Activated CD8-positive, alpha-beta memory T cell treated with anti-CD3 and anti-CD28 coated beads, Interleukin-2, amount 50 U/mL, for 1 hour (primary cell): ENCODE data around the gene EMILIN3.

Experiments used
- DNase-seq: peaks from one replicate; pipeline ENCODE4 v3.0.0-alpha.2; 2020; ENCODE audit errors: extremely low read depth

EMILIN3 gene, protein sequence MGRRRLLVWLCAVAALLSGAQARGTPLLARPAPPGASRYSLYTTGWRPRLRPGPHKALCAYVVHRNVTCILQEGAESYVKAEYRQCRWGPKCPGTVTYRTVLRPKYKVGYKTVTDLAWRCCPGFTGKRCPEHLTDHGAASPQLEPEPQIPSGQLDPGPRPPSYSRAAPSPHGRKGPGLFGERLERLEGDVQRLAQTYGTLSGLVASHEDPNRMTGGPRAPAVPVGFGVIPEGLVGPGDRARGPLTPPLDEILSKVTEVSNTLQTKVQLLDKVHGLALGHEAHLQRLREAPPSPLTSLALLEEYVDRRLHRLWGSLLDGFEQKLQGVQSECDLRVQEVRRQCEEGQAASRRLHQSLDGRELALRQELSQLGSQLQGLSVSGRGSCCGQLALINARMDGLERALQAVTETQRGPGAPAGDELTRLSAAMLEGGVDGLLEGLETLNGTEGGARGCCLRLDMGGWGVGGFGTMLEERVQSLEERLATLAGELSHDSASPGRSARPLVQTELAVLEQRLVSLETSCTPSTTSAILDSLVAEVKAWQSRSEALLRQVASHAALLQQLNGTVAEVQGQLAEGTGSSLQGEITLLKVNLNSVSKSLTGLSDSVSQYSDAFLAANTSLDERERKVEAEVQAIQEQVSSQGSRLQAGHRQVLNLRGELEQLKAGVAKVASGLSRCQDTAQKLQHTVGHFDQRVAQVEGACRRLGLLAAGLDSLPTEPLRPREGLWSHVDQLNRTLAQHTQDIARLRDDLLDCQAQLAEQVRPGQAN

DNA sequence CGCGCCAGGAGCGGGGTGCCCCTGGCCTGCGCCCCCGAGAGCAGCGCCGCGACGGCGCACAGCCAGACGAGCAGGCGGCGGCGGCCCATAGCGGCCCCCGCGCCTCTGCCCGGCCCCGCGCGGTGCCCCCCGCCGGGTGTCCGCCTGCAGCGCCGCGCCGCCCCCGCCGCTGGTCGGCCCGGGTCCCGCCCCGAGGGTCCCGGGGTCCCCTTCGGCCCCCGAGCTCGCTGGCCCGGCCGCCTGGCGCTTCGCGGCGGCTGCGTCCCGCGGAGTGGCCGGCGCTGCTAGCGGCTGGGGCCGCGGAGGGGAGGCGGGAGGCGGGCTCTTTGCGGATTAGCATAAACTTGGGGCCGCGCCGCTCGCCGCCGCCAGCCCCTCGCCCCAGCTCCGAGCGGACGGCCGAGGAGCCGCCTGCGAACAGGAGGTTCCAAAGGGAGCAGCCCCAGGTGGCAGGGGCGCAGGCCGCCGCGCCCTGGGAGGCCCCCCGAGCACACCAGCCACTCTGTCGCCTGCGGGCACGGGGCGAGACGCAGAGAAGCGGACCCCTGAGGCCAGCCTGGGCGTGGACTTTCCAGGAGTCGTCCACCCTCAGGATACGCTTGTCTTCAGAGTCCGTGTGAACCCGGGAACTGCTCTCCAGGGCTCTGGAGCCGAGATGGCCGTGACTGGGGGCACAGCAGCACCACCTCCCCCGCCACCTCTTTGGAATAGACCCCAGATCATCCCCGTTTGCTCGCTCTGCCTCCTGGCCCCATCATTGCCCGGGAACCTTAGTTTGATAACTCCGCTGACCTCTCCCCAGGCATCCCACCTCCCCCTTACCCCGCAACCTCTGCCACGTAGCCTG, at the start of gene EMILIN3:
TSS of gene EMILIN3 (minus strand) at position 273 of the 847 bp plus-strand sequence. CDS start at position 89, 184 bp downstream.
- no peak for DNase-seq

DNA sequence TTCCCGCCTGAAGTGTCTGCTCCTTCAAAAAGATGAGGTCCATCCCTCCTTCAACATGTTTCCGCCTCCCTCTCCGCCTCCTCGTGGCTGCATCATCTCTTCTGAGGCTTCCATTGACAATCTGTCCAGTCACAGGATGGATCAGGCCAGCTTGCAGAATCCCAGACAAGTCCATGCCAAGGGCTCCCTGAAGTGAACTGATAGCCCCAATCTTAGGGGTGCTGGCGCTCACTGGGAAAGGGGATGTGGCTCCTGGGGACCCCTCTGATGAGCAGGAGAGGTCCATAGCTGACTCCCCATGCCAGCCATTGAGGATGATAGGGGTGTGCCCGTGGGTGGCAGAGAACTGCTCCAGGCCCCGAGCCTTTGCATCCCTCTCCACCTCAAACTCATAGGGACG, 48.6 kb upstream of the EMILIN3 start:
- DNase-seq = no peak

DNA sequence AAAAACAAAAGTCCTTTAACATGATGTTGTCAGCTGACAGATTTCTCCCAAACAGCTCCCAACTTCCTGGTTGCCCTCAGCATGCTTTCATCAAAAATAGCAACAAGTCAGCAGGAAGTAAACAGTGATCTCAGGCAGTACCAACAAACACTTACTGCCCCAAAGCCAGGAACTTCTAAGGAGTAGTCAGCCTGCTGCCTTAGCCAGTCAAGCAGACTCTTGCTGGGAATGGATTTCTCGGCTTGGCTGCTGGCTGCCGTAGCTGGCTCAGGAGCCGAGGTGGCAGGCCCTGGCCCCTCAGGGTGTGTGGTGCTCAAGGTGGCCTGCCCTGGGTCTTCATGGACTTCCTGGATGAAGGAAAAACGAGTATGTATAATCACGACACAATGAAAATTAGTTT, 46.6 kb upstream of the EMILIN3 start:
- DNase-seq = no peak

DNA sequence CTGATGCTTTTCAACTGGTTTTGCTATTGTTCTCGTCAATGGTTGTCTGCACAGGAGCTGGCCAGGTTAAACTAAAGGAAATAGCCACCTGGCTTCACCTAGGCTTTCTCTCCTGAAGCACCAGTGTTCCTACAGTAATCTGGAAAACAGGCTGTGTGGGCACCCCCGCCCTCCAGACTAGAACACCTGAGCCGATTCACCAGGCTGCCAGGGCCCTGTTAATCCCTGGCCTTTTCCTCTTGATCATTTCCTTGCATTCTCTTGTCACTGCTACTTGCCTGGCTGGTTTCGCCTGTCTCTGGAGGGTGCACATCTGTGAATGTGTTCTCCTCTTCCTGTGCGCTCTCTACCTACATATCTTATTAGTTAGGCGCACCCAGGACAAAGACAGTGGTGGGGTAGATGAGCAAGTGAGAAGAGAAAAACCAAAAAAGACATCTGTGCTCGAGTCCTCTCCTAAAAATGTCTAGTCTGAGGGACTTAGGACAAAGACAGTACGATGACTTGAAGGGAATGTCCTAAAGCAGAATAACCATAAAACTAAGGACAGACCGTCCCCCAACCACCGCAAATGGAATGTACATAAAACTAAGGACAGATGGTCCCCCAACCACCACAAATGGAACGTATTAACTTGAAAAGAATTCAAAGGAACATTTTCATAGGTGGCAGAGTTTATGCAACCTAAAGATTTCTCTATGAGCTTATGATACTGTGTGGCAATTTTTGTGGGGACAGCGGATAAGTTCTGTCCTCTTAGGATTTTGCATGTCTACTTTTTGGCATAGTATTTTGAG, 45.9 kb upstream of the EMILIN3 start:
- no peak for DNase-seq

DNA sequence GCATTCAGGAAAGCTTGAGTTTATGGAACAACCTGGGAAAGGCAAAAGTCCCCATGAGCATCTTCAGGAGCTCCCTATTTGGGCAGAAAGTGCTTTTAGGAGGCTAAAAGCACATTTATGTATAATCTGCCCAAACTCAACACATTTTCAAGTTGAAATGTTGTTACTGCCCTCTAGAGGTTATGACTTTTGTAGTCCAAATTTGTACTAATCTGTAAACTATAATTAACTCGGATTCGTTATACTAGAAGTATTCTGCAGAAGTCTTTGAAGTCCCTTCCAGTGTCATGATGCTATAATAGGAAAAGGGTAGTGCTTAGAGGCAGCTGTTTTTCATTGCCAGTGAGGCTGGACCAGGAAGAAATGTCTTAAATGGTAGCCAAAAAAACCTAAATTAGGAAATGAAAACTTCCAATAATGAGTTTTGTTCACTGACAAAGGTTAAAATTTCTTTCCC, 44.8 kb upstream of the EMILIN3 start:
- no peak for DNase-seq

DNA sequence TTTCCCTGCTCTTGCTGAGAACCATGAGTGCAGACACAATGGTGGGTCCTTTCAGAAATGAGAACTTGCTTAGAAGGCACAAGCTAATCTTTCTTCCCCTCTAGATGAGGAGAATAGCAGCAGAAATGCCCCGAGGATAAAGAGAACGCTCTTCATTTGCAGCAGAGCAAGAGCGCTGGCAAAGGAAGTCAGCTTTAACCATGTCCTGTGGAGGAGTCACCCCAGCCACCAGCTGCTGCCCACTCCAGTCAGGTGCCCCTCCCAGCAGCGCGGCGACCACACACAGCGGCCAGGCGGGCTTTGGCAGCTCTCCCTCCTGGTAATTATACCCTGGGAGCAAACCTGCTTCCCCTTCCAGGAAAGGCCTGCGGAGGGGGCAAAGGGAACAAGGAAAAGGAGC, 42.4 kb upstream of the EMILIN3 start:
- no peak for DNase-seq

DNA sequence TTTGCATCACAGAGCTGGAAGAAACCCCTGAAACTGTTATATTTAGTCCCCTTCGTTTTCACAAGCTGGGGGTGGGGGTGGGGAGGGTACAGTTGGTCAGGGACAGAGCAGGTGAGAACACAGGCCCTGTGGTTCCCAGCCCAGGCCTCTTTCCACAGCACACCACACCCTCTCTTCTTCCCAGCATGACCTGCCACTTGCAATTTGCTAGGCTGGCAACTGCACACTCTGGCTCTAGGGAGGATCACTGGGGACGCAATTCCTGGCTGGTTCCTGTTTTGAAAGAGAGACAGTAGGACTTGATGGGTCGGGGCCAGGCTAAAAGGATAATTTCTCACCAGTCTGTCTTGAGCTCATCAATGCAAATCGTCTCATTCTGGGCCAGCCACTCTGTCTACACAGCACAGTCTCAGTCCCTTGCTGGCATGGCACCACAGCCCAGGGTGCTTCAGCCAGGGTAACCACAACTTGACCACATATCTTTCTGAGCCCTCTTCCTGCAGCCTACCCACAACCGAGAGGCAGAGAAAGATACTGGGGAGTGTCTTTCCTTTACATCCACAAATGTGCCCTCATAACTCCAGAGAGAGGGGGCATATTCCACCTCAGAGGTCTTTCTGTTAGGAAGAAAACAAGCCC, 41.7 kb upstream of the EMILIN3 start:
- no peak for DNase-seq

DNA sequence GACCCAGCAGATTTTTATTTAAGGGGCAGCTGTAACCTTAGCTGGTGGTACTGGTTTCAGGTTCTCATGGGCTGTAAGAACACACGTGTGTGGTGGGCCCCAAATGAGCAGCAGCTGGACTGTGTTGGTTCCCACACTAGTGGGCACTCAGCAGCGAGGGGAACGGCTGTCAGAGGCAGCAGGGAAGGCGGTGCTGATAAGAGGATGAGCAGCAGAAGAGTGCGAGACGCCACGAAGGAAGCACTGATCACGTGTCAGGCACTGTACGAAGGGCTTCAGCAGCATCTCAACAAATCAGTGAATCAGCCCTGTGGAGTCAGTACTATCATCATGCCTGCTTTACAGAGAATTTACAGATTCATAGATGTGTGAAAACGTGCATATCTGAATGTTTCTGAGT, 41.0 kb upstream of the EMILIN3 start:
- DNase-seq = no peak

DNA sequence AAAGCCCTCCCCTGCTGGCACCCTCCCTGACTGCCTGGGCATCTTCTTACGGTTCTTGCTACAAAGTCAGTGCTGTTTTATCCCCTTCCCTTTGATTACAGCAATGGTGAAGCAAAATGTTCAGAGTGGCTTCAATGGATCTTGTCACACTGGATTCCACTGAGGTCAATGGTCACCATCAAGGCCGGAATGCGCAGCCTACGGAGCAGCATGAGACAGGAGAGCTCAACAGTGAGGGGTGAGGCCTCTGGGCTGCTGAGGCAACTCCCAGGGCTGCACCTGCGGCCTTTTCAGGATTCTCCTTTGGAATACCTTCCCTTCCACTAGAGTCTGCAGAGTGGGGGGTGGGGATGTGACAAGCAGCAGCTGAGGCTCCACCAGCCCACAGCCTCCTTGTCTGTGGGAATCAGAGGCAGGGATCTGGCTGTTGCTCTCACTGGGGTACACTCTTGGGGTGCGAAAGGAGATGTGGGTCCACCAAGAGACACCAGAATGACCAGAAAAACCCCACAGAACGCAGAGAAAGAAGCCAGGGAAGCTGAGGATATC, 40.4 kb upstream of the EMILIN3 start:
- DNase-seq = no peak

DNA sequence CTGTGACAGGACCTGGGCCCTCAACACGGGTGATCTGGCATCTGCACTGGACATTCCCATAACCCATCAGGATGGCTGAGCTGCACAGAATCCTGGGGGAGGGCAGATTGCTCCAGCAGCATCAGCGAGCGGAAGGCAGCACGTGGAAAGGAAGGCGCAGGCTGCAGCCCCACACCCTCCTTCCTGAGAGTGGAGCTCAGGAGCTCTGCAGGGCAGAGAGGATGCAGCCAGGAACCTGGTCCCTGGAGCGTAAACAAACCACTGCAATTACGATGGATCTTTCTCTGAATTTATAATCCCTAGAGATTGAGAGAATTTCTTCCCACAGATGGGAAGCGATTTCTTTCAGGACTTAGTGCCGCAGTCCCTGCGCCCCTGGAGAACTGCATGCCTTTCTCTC, 39.7 kb upstream of the EMILIN3 start:
- DNase-seq = no peak

DNA sequence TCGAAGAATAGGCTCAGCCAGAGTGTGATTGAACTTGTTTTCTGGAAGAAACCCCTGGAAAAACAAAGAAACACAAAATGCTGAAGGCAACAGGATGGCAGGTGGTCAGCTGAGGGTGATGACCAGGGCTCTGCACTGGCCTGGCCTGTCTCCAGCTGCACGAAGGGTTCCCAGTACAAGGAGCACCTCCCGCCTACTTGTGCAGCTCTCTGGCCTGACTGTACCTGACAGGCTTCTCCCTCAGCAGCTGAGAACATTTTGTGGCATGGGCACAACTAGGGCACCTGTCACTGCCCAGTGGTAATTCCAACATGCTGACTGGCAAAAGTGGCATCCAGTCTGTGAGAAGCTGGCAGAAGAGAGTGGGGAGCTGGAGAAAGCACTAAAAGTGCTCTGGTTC, 38.8 kb upstream of the EMILIN3 start:
- DNase-seq = no peak

DNA sequence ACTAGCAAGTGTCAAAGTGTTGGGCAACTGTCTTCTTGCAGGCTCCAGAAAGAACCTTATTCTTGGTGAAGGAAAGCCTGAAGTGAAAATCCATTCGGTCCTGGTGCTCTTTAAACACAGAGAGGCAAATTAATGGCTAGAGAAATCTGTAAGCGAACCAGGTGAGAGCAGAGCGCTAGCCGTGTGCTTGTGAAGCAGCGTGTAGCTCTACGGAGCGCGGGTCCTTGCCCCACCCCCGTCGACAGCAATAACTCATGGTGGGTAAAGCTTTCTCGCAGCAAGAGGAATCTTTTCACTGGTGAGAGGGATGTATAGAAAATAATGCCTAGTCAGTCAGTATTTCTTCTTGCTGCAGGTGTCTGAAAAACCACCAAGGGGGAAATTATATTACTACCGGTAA, 37.0 kb upstream of the EMILIN3 start:
- no peak for DNase-seq

DNA sequence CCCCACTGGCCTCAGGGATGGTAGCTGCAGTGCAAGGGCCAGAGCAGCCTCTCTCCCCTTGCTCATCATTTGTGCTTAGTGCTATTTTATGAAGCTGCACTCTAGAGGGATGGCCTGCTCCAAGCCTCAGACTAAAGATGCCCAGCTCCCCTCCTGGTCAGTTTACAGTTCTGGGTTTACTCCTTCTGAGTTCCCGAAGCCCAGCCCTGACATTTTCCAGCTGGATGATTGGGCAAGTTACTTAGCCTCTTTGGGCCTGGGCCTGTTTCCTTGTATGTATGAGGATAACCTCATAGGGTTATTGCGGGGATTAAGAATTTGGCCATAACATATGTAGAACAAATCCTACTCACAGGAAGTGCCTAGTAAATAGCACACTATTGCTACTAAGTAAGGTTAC, 31.8 kb upstream of the EMILIN3 start:
- no peak for DNase-seq

DNA sequence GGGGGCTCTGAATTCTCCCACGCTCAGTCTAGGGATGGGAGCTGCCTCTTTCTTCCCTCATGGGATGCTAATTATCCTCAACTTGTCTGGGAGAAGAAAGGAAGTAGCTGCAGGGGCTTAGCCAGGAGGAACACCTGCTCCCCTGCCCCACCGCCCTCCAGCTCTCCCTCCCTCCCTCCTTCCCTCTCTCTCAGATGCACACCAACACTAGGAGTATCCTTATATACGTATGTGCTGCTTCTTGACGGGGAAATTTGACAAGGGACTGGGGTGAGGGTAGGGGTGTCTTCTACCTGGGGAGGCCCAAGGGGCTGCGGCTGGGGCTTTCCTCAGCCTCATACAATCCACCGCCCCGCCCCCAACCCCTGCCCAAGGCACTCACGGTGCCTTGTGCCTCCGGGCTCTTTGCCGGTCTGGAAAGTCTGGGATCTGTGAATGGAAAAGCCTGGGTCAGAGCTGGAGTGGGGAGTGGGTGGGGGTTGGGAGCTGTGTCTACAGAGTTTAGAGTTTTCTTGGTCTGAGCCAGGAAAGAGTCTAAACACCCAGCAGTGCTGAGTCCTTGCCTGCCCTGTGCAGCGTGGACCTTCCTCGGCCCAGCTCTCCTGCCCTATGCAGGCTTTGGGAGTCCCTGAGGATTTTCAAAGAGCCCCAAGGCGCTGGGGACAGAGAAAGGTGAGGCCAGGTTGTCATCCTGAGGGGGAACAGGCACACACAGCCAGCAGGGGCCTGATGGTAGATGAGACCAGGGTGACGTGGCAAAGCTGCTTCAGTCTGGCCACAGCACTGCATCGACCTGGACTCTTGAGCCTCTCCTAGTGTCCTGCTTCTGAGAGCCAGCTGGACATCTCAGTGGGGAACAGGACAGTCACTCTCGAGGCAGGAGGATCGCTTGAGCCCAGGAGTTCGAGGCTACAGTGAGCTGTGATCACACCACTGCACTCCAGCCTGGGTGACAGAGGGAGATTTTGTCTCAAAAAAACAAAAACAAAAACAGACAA, 29.3 kb upstream of the EMILIN3 start:
- DNase-seq = no peak

DNA sequence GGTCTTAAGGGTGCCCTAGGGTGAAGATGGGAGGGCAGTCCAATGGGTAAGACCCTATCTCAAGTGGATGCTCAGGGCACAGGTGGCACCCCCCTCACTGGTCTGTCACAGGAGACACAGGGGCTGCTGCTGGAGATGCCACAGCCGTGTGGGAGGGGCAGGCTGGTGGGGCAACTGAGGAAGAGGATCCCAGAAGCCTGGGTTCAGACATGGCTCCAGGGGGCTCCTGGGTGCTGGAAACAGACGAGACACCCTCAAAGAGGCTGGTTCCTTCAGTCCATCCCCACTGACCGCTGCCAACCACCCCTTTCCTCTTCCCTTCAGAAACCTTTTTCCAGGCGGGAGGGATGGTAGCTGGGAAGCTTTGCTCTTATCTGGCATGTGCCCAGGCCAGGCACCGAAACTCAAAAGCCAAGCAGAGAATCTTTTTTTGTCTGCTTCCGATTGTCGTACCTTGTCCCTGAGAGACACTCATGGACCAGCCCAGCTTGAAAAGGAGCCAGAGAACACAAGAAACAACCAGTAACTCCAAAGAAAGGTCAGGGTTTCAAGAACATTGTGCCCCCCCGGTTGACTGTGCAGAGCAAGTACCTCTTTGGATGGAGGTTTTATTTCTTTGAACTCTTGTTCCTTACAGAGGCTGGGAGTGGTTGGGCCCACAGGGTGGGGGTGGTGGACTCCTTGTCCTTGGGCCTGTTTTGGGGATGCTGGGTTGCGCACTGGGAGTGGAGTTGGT, 28.5 kb upstream of the EMILIN3 start:
- no peak for DNase-seq

DNA sequence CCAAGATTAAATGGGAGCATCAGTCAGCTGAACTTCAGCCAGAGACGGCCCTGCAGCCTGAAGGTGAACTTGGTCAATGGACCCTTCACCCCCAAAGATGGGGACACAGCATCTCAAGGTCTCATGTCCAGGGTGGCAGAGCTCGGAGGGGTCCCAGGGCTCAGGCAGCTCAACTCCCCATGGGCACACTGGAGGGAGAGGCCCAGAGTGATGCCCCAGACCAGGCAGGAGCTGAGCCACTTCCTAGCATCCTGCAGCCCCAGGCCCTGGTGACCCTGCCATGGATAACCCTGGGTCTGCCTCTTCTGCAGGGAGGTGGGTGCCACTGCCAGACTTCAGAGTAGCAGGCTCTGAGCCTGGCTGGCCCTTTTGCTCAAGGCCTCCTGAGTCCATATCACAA, 27.5 kb upstream of the EMILIN3 start:
- DNase-seq = no peak

DNA sequence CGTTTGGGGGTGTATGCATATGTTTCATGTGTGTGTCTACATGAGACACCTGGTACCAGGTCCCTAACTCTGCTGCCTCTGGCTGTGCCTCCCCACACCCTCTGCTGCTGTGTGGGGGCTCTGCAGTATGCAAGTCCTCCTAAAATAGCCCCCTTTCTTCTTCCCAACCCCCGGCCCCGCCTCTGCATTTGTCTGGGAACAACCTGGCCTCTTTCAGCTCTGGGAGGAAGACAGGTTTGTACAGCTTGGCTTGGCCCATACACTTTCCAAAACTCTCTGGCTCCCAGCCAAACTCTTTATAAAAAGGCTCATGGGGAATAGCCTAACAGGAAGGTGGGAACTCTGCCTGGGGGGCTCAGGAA, 27.1 kb upstream of the EMILIN3 start:
- DNase-seq = no peak

DNA sequence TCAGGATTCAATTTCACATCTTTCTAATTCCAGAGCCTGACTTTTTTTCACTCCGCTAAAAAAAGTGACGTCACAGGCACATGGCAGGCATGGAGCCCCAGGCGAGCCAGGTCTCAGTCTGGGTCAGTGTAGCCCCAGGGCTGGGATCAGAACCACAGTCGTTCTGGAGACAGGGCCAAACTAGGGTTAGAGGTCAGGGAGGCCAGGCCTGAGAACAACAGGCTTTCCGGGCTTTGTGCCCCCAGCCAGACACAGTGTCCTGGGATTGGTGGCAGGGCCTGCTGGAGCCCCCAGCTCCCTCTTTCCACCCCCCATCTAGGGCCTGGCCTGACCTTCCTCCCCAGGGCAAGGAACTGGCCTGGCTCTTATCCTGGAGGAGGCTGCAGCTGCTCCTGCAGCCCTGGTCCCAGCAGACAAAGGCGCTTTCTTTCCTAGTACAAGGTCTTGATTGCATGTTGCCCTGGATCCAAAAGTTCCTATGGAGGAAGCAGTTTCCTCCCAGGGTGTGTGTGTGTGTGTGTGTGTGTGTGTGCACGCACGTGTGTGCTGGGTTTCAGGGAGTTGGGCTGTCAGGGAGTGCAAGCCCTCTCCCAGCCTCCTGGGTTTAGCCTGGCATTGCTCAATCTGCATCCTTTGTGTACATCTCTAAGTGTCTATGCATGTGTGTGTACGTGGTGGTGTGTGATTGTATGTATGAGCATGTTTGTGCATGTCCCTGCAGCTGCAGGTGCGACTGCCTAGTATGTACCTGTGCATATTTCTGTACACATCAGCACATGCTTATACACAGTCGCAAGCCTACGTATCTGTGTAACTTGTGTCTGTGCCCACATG, 26.5 kb upstream of the EMILIN3 start:
- DNase-seq = no peak
